IMR-90 (cell line): Measurements from ENCODE around the gene KLHL42. TPM values are rescaled to one million over a fixed set of nuclear protein-coding genes. Genes with fewer than 3 reads are reported as not detected.

Experiments used
- ATAC-seq: fragments of 200-7000 bp; cut with Tn5 transposase; 2 replicates; pipeline ENCODE4 v1.9.1; 2020; ENCODE audit warnings: low read depth, mild to moderate bottlenecking, moderate library complexity
- BruUV-seq: library from RNA; stranded (reverse); fragments of 400-500 nt; replicated peaks from 2 replicates; lab custom pipeline; 2021; lab: Mats Ljungman, UMichigan
- CTCF ChIA-PET: fragments of 300-600 bp; formaldehyde crosslinking; extraction: SDS; loops from one replicate; lab custom pipeline; 2021; ENCODE audit warnings: antibody characterized with exemption; lab: Yijun Ruan, JAX
- POLR2A ChIA-PET: fragments of 300-600 bp; sonication (Branson Sonifier 250); formaldehyde crosslinking; loops from one replicate; lab custom pipeline; 2022; ENCODE audit warnings: antibody characterized with exemption; ENCODE audit not compliant: unreplicated experiment; lab: Charles Lee
- DNase-seq: peaks from one replicate; pipeline ENCODE4 v3.0.0; 2013
- H2AFZ ChIP-seq: replicated peaks from 2 replicates; pipeline ENCODE3; 2013; ENCODE audit warnings: low read length, mild to moderate bottlenecking; ENCODE audit not compliant: poor library complexity
- H2AK5ac ChIP-seq: 2 replicates; pipeline ENCODE4 v1.6.1; 2013; ENCODE audit warnings: low read depth, low read length, inconsistent platforms
- H2AK9ac ChIP-seq: replicated peaks from 2 replicates; pipeline ENCODE3; 2013; ENCODE audit warnings: mild to moderate bottlenecking, low read depth, low read length, moderate library complexity; ENCODE audit not compliant: poor library complexity
- H2BK120ac ChIP-seq: 2 replicates; pipeline ENCODE4 v1.6.1; 2013; ENCODE audit warnings: low read depth, low read length, inconsistent platforms
- H2BK15ac ChIP-seq: 3 replicates; pipeline ENCODE4 v1.6.1; 2013; ENCODE audit warnings: low read depth, low read length, inconsistent platforms
- H2BK20ac ChIP-seq: 2 replicates; pipeline ENCODE4 v1.6.1; 2013; ENCODE audit warnings: low read depth, mild to moderate bottlenecking, inconsistent platforms, low read length, moderate library complexity
- H2BK5ac ChIP-seq: 2 replicates; pipeline ENCODE4 v1.6.1; 2013; ENCODE audit warnings: mild to moderate bottlenecking, low read depth, low read length, inconsistent platforms; ENCODE audit not compliant: poor library complexity, severe bottlenecking
- H3K14ac ChIP-seq: replicated peaks from 2 replicates; pipeline ENCODE4 v1.6.1; 2013; ENCODE audit warnings: low read depth, low read length, inconsistent platforms
- H3K18ac ChIP-seq: 2 replicates; pipeline ENCODE4 v1.6.1; 2013; ENCODE audit warnings: low read depth, low read length, control low read depth
- H3K23ac ChIP-seq: 2 replicates; pipeline ENCODE4 v1.6.1; 2013; ENCODE audit warnings: low read depth, low read length, inconsistent platforms
- H3K27ac ChIP-seq: 2 replicates; pipeline ENCODE4 v1.5.1; 2013; ENCODE audit warnings: mild to moderate bottlenecking, control low read depth, low read length; ENCODE audit not compliant: insufficient read depth
- H3K27me3 ChIP-seq: 2 replicates; pipeline ENCODE4 v1.6.1; 2013; ENCODE audit warnings: low read length; ENCODE audit not compliant: control insufficient read depth, insufficient read depth
- H3K36me3 ChIP-seq: 2 replicates; pipeline ENCODE4 v1.6.1; 2013; ENCODE audit warnings: low read length, mixed read lengths; ENCODE audit not compliant: control insufficient read depth, insufficient read depth
- H3K4ac ChIP-seq: 2 replicates; pipeline ENCODE4 v1.6.1; 2013; ENCODE audit warnings: low read depth, low read length, inconsistent platforms
- H3K4me1 ChIP-seq: 2 replicates; pipeline ENCODE4 v1.6.1; 2013; ENCODE audit warnings: low read length, mixed read lengths; ENCODE audit not compliant: control insufficient read depth, insufficient read depth
- H3K4me2 ChIP-seq: 2 replicates; pipeline ENCODE4 v1.6.1; 2013; ENCODE audit warnings: low read depth, mild to moderate bottlenecking, control low read depth, low read length, moderate library complexity
- H3K4me3 ChIP-seq: 2 replicates; pipeline ENCODE4 v1.5.1; 2013; ENCODE audit warnings: low read depth, mild to moderate bottlenecking, control low read depth, low read length, moderate library complexity; ENCODE audit not compliant: insufficient read depth
- H3K56ac ChIP-seq: 2 replicates; pipeline ENCODE4 v1.6.1; 2013; ENCODE audit warnings: low read length, inconsistent platforms; ENCODE audit not compliant: insufficient read depth; ENCODE audit errors: extremely low read depth
- H3K79me1 ChIP-seq, 2 experiments: 2 replicates each; pipeline ENCODE4 v1.6.1; 2013; ENCODE audit warnings: low read length in 2 of 2, inconsistent platforms in 1 of 2, low read depth in 1 of 2
- H3K9ac ChIP-seq: 2 replicates; pipeline ENCODE4 v1.6.1; 2013; ENCODE audit warnings: low read depth, low read length, control low read depth
- H3K9me1 ChIP-seq: 2 replicates; pipeline ENCODE4 v1.6.1; 2013; ENCODE audit warnings: low read length, inconsistent platforms; ENCODE audit not compliant: insufficient read depth
- H3K9me3 ChIP-seq: 2 replicates; pipeline ENCODE4 v1.6.1; 2013; ENCODE audit warnings: low read length; ENCODE audit not compliant: control insufficient read depth, insufficient read depth
- H4K20me1 ChIP-seq: 2 replicates; pipeline ENCODE4 v1.6.1; 2013; ENCODE audit warnings: low read length, inconsistent platforms; ENCODE audit not compliant: insufficient read depth
- H4K5ac ChIP-seq: 2 replicates; pipeline ENCODE4 v1.6.1; 2013; ENCODE audit warnings: mild to moderate bottlenecking, low read depth, low read length, control low read depth
- H4K8ac ChIP-seq, 2 experiments: 2 replicates each; pipeline ENCODE4 v1.6.1; 2013; ENCODE audit warnings: low read depth in 2 of 2, low read length in 2 of 2, control low read depth in 1 of 2, inconsistent platforms in 1 of 2
- H4K91ac ChIP-seq: 2 replicates; pipeline ENCODE4 v1.6.1; 2013; ENCODE audit warnings: low read depth, low read length, inconsistent platforms; ENCODE audit not compliant: insufficient read depth
- ELK1 ChIP-seq: fragments of 150-350 bp; IDR thresholded peaks from 2 replicates; pipeline ENCODE4 v1.6.1; 2016; ENCODE audit warnings: low read depth, mild to moderate bottlenecking, low read length, moderate library complexity, borderline replicate concordance
- FOS ChIP-seq: fragments of 150-350 bp; IDR thresholded peaks from 2 replicates; pipeline ENCODE4 v1.6.1; 2016; ENCODE audit warnings: low read depth, low read length
- MAFK ChIP-seq: IDR thresholded peaks from 2 replicates; pipeline ENCODE4 v1.6.1; 2012; ENCODE audit warnings: low read depth, low read length, improper control_type of control experiment
- MAZ ChIP-seq: IDR thresholded peaks from 2 replicates; pipeline ENCODE4 v1.6.1; 2012; ENCODE audit warnings: low read depth, mild to moderate bottlenecking, low read length, improper control_type of control experiment, moderate library complexity, borderline replicate concordance
- NFE2L2 ChIP-seq: fragments of 150-350 bp; IDR thresholded peaks from 2 replicates; pipeline ENCODE4 v1.6.1; 2016; ENCODE audit warnings: low read depth, mild to moderate bottlenecking, low read length
- POLR2A ChIP-seq: IDR thresholded peaks from 2 replicates; pipeline ENCODE4 v1.6.1; 2012; ENCODE audit warnings: mild to moderate bottlenecking, low read depth, low read length
- WGBS, 2 experiments: methylation state at CpG; one replicate each; pipeline versions ENCODE4 v1.1.5 to v1.1.7; 2013; ENCODE audit warnings: missing lambda C conversion rate in 2 of 2; ENCODE audit not compliant: insufficient read length in 1 of 2; ENCODE audit errors: extremely low coverage in 2 of 2; 5-methylcytosine and 5-hydroxymethylcytosine counted together
- dilution Hi-C: fragments of 300-500 bp; cut with HindIII; formaldehyde crosslinking; loops from one replicate; pipeline ENCODE4 v1.14.3; 2018; ENCODE audit warnings: low sequenced_read_pairs; ENCODE audit not compliant: unreplicated experiment
- in situ Hi-C: fragments of 300-500 bp; cut with MboI; formaldehyde crosslinking; loops from 3 replicates; pipeline ENCODE4 v1.14.3; 2019; ENCODE audit warnings: low sequenced_read_pairs, inconsistent platforms, mixed read lengths
- intact Hi-C: fragments of 100-400 bp; cut with micrococcal nuclease; formaldehyde crosslinking; loops from 2 replicates; pipeline ENCODE4 v1.10.0; 2022
- polyA plus RNA-seq, 3 experiments: library from polyadenylated mRNA; depleted of rRNA; stranded (reverse); fragments of >200 nt; gene quantifications; 2 replicates each; pipeline ENCODE4 v1.2.3, GENCODE V29; 2012; ENCODE audit warnings: low replicate concordance in 1 of 3
- total RNA-seq: library from RNA; depleted of rRNA; stranded (reverse); fragments of >200 nt; gene quantifications from 2 replicates; pipeline ENCODE4 v1.2.3, GENCODE V29; 2012

KLHL42 gene
- total and polyA plus RNA-seq, 2 of the 4 experiments (the other 2 are of a cell fraction): 16.7 to 28.3 TPM

DNA sequence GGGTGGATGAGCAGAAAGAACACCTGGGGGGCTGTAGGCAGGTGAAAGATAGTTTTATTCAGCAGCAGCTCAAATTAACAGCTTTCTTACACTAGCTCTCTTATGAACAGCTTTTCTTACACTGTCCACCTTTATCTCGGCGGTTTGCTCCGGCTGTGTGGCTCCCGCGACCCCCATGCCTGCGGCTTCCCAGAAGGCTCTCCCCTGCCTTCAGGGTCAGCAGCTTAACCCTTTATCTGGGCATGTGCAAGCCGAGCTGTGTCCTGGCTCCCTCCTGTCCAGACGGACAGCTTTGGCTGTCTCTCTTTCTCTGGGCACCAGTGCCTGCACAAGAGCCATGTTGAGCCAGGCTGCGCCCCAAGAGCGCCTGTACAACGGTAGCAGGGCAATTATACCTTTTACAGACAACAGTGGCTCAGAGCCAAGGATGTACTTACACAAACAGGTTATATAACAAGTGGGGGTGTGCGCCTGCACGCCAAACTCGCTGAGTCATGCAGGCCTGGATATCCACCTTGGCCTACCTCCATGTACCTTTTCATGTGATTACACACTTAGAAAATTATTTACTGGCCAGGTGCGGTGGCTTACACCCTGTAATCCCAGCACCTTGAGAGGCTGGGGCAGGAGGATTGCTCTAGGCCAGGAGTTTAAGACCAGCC, 28.5 kb upstream of the KLHL42 start:
- BruUV-seq: no TSS peak
- H3K23ac ChIP-seq: no peak overlapping the region
- no peak overlapping the region for H3K18ac ChIP-seq
- H2BK15ac ChIP-seq: no peak overlapping the region
- H2AK9ac ChIP-seq: no peak overlapping the region
- peaks cover 8% of the 10 kb centered on the region; the same call in 1 of the 2 replicates for H3K9me1 ChIP-seq
- no peak for TF ChIP-seq FOS
- no peak for TF ChIP-seq MAFK
- no peak for TF ChIP-seq ELK1
- TF ChIP-seq POLR2A: no peak
- no peak for TF ChIP-seq MAZ
- peak; percentile 75 for TF ChIP-seq NFE2L2
- H3K4me1 ChIP-seq: peaks cover 6% of the 10 kb centered on the region
- no peak overlapping the region for H3K27ac ChIP-seq
- CTCF ChIA-PET: no interaction called here
- 89% methylated on average over 7 of the region's 15 CpGs; no CpG with 5 or more reads in 1 of the 2 experiments for WGBS, 2 experiments
- H3K4me2 ChIP-seq: no peak overlapping the region
- peaks cover 14% of the 10 kb centered on the region for H3K36me3 ChIP-seq
- H3K9ac ChIP-seq: no peak overlapping the region
- peaks cover 24 to 45% of the 10 kb centered on the region in 2 experiments for H3K79me1 ChIP-seq
- in situ Hi-C loops (no loop called here), dilution Hi-C loops (no loop called here), intact Hi-C loops (no loop called here)
- no peak for DNase-seq
- no peak overlapping the region for H2BK120ac ChIP-seq
- peak overlapping the region; percentile 21 for H2AFZ ChIP-seq
- no peaks in the 10 kb centered on the region for H3K27me3 ChIP-seq
- no peak overlapping the region for H3K56ac ChIP-seq
- no peak overlapping the region for H4K91ac ChIP-seq
- H3K4ac ChIP-seq: no peak overlapping the region; the same call in 1 of the 2 replicates
- no peaks in the 10 kb centered on the region for H3K9me3 ChIP-seq
- H4K5ac ChIP-seq: no peak overlapping the region
- POLR2A ChIA-PET: no interaction called here
- H4K20me1 ChIP-seq: peaks cover 6% of the 10 kb centered on the region; the same call in 1 of the 2 replicates
- H2AK5ac ChIP-seq: no peak overlapping the region
- H4K8ac ChIP-seq: no peak overlapping the region
- H2BK5ac ChIP-seq: peak overlapping the region; percentile 20
- ATAC-seq: no peak
- H3K14ac ChIP-seq: no peak overlapping the region
- no peak overlapping the region for H2BK20ac ChIP-seq
- H3K4me3 ChIP-seq: no peak overlapping the region
